Measurements from ENCODE around the gene AP4S1.
"Not testable (repeated sequence)": the region's sequence is repeated elsewhere in the genome, so short reads cannot be mapped to it uniquely, and the experiment has no call there.

The AP4S1 gene

GRCh38 chr14:31025367-31026076, at the start of gene AP4S1:
Gene AP4S1, plus strand, starts transcription at chr14:31025649. Its CDS starts 40,548 bp downstream, at chr14:31066197.
- peak; percentile 42 to 45 for DNase-seq

- DNase-seq, result no peak
Measured at GRCh38 chr14:30977752-30978151, 47.7 kb upstream of the AP4S1 start.

GRCh38 chr14:30980106-30980704, 45.2 kb upstream of the AP4S1 start:
- peak; percentile 52 to 65 for DNase-seq

GRCh38 chr14:30980980-30981379, 44.5 kb upstream of the AP4S1 start:
- DNase-seq, result no peak

- DNase-seq, result no peak
Measured at GRCh38 chr14:30982533-30982932, 42.9 kb upstream of the AP4S1 start.

GRCh38 chr14:30983858-30984257, 41.6 kb upstream of the AP4S1 start:
- no peak for DNase-seq

GRCh38 chr14:30985796-30986195, 39.7 kb upstream of the AP4S1 start:
- DNase-seq, result no peak

- DNase-seq, result no peak
Measured at GRCh38 chr14:30988509-30988908, 36.9 kb upstream of the AP4S1 start.

GRCh38 chr14:30990770-30991169, 34.7 kb upstream of the AP4S1 start:
- no peak for DNase-seq

- DNase-seq, result no peak
Measured at GRCh38 chr14:30991408-30991807, 34.0 kb upstream of the AP4S1 start.

GRCh38 chr14:30993071-30993470, 32.4 kb upstream of the AP4S1 start:
- DNase-seq, result no peak

GRCh38 chr14:30994681-30995620, 30.5 kb upstream of the AP4S1 start:
- no peak for DNase-seq

- DNase-seq, result peak in 1 of 2 experiments; percentile 4
Measured at GRCh38 chr14:30995689-30996088, 29.8 kb upstream of the AP4S1 start.

- DNase-seq, result no peak
Measured at GRCh38 chr14:30996892-30997659, 28.4 kb upstream of the AP4S1 start.

- DNase-seq, result no peak
Measured at GRCh38 chr14:30998100-30998706, 27.2 kb upstream of the AP4S1 start.

- no peak for DNase-seq
Measured at GRCh38 chr14:30999038-30999773, 26.2 kb upstream of the AP4S1 start.

- DNase-seq, result no peak
Measured at GRCh38 chr14:31000629-31001338, 24.7 kb upstream of the AP4S1 start.

- DNase-seq, result no peak
Measured at GRCh38 chr14:31001339-31001658, 24.1 kb upstream of the AP4S1 start.

- DNase-seq, result no peak
Measured at GRCh38 chr14:31003284-31003683, 22.2 kb upstream of the AP4S1 start.

GRCh38 chr14:31004007-31004406, 21.4 kb upstream of the AP4S1 start:
- DNase-seq, result not testable (repeated sequence)

- no peak for DNase-seq
Measured at GRCh38 chr14:31006703-31007102, 18.7 kb upstream of the AP4S1 start.
